Duodenal mucosa (tissue), 2 donors: ENCODE data around the gene PCSK6.
"Not testable (repeated sequence)": the region's sequence is repeated elsewhere in the genome, so short reads cannot be mapped to it uniquely, and the experiment has no call there.

ENCODE experiments used
- H3K27ac ChIP-seq: one replicate; pipeline ENCODE4 v1.7.0; 2013; ENCODE audit warnings: low read depth, low read length
- H3K27me3 ChIP-seq, 2 donors: one replicate each; pipeline ENCODE4 v1.7.0; 2013; ENCODE audit warnings: low read length in 2 of 2, control low read depth in 1 of 2; ENCODE audit not compliant: insufficient read depth in 2 of 2, control insufficient read depth in 1 of 2
- H3K36me3 ChIP-seq, 2 donors: one replicate each; pipeline ENCODE4 v1.7.0; 2013; ENCODE audit warnings: low read length in 2 of 2, control low read depth in 1 of 2; ENCODE audit not compliant: insufficient read depth in 2 of 2, control insufficient read depth in 1 of 2
- H3K4me1 ChIP-seq, 2 donors: one replicate each; pipeline ENCODE4 v1.7.0; 2013; ENCODE audit warnings: low read length in 2 of 2, control low read depth in 1 of 2; ENCODE audit not compliant: insufficient read depth in 2 of 2, control insufficient read depth in 1 of 2
- H3K4me3 ChIP-seq, 2 donors: one replicate each; pipeline ENCODE4 v1.7.0; 2013; ENCODE audit warnings: low read length in 2 of 2, low read depth in 1 of 2
- H3K9ac ChIP-seq, 2 donors: one replicate each; pipeline ENCODE4 v1.7.0; 2013; ENCODE audit warnings: low read length in 2 of 2, low read depth in 1 of 2
- H3K9me3 ChIP-seq, 2 donors: one replicate each; pipeline ENCODE4 v1.7.0; 2013; ENCODE audit warnings: low read length in 2 of 2, control low read depth in 1 of 2; ENCODE audit not compliant: control insufficient read depth in 1 of 2

PCSK6 gene

GRCh38 chr15:101459579-101460300 lies 29.8 kb downstream of the PCSK6 start:
- Histone ChIP-seq H3K4me1 (peaks cover 0 to 3% of the 10 kb centered on the region in 2 donors), H3K9me3 (no peaks in the 10 kb centered on the region), H3K27me3 (no peaks in the 10 kb centered on the region), H3K9ac (no peak overlapping the region), H3K36me3 (no peaks in the 10 kb centered on the region), H3K4me3 (no peak overlapping the region), H3K27ac (no peak overlapping the region)

- Histone ChIP-seq H3K27ac (no peak overlapping the region), H3K36me3 (no peaks in the 10 kb centered on the region), H3K4me3 (no peak overlapping the region), H3K9ac (no peak overlapping the region), H3K9me3 (no peaks in the 10 kb centered on the region), H3K4me1 (peaks cover 0 to 3% of the 10 kb centered on the region in 2 donors), H3K27me3 (no peaks in the 10 kb centered on the region)
Measured at GRCh38 chr15:101458908-101459578, 30.5 kb downstream of the PCSK6 start.

GRCh38 chr15:101458158-101458900 lies 31.2 kb downstream of the PCSK6 start:
- H3K9ac ChIP-seq: no peak overlapping the region
- peaks cover 0 to 3% of the 10 kb centered on the region in 2 donors for H3K4me1 ChIP-seq
- no peaks in the 10 kb centered on the region for H3K36me3 ChIP-seq
- no peaks in the 10 kb centered on the region for H3K27me3 ChIP-seq
- H3K9me3 ChIP-seq: no peaks in the 10 kb centered on the region
- no peak overlapping the region for H3K4me3 ChIP-seq
- no peak overlapping the region for H3K27ac ChIP-seq

- H3K9me3 ChIP-seq: no peaks in the 10 kb centered on the region
- no peak overlapping the region for H3K9ac ChIP-seq
- no peaks in the 10 kb centered on the region for H3K36me3 ChIP-seq
- no peak overlapping the region for H3K4me3 ChIP-seq
- no peaks in the 10 kb centered on the region for H3K27me3 ChIP-seq
- no peak overlapping the region for H3K27ac ChIP-seq
- peaks cover 0 to 3% of the 10 kb centered on the region in 2 donors for H3K4me1 ChIP-seq
Measured at GRCh38 chr15:101457696-101458095, 31.8 kb downstream of the PCSK6 start.

- H3K4me3 ChIP-seq: no peak overlapping the region
- H3K27ac ChIP-seq: no peak overlapping the region
- no peak overlapping the region for H3K9ac ChIP-seq
Measured at GRCh38 chr15:101456057-101456739, 33.3 kb downstream of the PCSK6 start.

GRCh38 chr15:101455291-101456025 lies 34.0 kb downstream of the PCSK6 start:
- Histone ChIP-seq H3K27me3 (no peaks in the 10 kb centered on the region), H3K9me3 (no peaks in the 10 kb centered on the region), H3K4me1 (peaks cover 3 to 13% of the 10 kb centered on the region in 2 donors), H3K36me3 (no peaks in the 10 kb centered on the region), H3K27ac (no peak overlapping the region), H3K4me3 (no peak overlapping the region), H3K9ac (no peak overlapping the region)

More at GRCh38 chr15:101456057-101456739, 33.3 kb downstream of the PCSK6 start:
- Histone ChIP-seq H3K4me1 (peaks cover 1 to 6% of the 10 kb centered on the region in 2 donors), H3K27me3 (no peaks in the 10 kb centered on the region), H3K36me3 (no peaks in the 10 kb centered on the region), H3K9me3 (no peaks in the 10 kb centered on the region)

- not testable (repeated sequence) for H3K36me3 ChIP-seq, H3K4me3 ChIP-seq, H3K27ac ChIP-seq, H3K27me3 ChIP-seq, H3K9ac ChIP-seq, H3K9me3 ChIP-seq
- H3K4me1 ChIP-seq: peaks cover 3 to 16% of the 10 kb centered on the region in 2 donors
Measured at GRCh38 chr15:101454781-101455180, 34.7 kb downstream of the PCSK6 start.

GRCh38 chr15:101454365-101454764 lies 35.1 kb downstream of the PCSK6 start:
- H3K4me3 ChIP-seq: no peak overlapping the region
- H3K9ac ChIP-seq: no peak overlapping the region
- H3K4me1 ChIP-seq: peaks cover 3 to 16% of the 10 kb centered on the region in 2 donors
- H3K27me3 ChIP-seq: no peaks in the 10 kb centered on the region
- H3K27ac ChIP-seq: no peak overlapping the region
- no peaks in the 10 kb centered on the region for H3K36me3 ChIP-seq
- no peaks in the 10 kb centered on the region for H3K9me3 ChIP-seq
